T-helper 22 cell (primary cell): ENCODE data around the gene SLC1A2.

Source experiments
- DNase-seq: peaks from one replicate; pipeline ENCODE4 v3.0.0-alpha.2; 2020; ENCODE audit warnings: low read depth

SLC1A2 gene

GRCh38 chr11:35376118-35376510, 43.2 kb downstream of the SLC1A2 start:
- no peak for DNase-seq

- no peak for DNase-seq
These were observed 43.8 kb downstream of the SLC1A2 start for GRCh38 chr11:35375332-35376117.

- no peak for DNase-seq
These were observed 45.9 kb downstream of the SLC1A2 start for GRCh38 chr11:35373284-35373933.

GRCh38 chr11:35372565-35373283, 46.6 kb downstream of the SLC1A2 start:
- no peak for DNase-seq

- no peak for DNase-seq
These were observed 51.9 kb downstream of the SLC1A2 start for GRCh38 chr11:35367491-35367890.

GRCh38 chr11:35366798-35367197, 52.6 kb downstream of the SLC1A2 start:
- no peak for DNase-seq

- no peak for DNase-seq
These were observed 53.4 kb downstream of the SLC1A2 start for GRCh38 chr11:35365961-35366360.

- no peak for DNase-seq
These were observed 54.0 kb downstream of the SLC1A2 start for GRCh38 chr11:35365395-35365794.

GRCh38 chr11:35363854-35364780, 55.2 kb downstream of the SLC1A2 start:
- DNase-seq: no peak

- no peak for DNase-seq
These were observed 56.0 kb downstream of the SLC1A2 start for GRCh38 chr11:35363246-35363801.

GRCh38 chr11:35362521-35362980, 56.8 kb downstream of the SLC1A2 start:
- DNase-seq: no peak

- no peak for DNase-seq
These were observed 59.3 kb downstream of the SLC1A2 start for GRCh38 chr11:35360055-35360530.

- no peak for DNase-seq
These were observed 59.9 kb downstream of the SLC1A2 start for GRCh38 chr11:35359321-35360054.

GRCh38 chr11:35358391-35358790, 61.0 kb downstream of the SLC1A2 start:
- no peak for DNase-seq

- DNase-seq: no peak
These were observed 61.4 kb downstream of the SLC1A2 start for GRCh38 chr11:35357923-35358322.

- DNase-seq: no peak
These were observed 64.1 kb downstream of the SLC1A2 start for GRCh38 chr11:35355102-35355749.

GRCh38 chr11:35354644-35355043, 64.7 kb downstream of the SLC1A2 start:
- no peak for DNase-seq

GRCh38 chr11:35352077-35352888, 67.1 kb downstream of the SLC1A2 start:
- no peak for DNase-seq

- no peak for DNase-seq
These were observed 69.5 kb downstream of the SLC1A2 start for GRCh38 chr11:35349897-35350296.
